SK-N-MC (cell line): ENCODE results near the gene METTL27.

Experiments
- EZH2 ChIP-seq: fragments of 200-600 bp; sonication (generic); IDR thresholded peaks from one replicate; pipeline ENCODE4 v1.6.1; 2017; ENCODE audit warnings: antibody characterized with exemption
- FOXP2 ChIP-seq: optimal IDR thresholded peaks from 2 replicates; pipeline ENCODE3; 2011; ENCODE audit warnings: mild to moderate bottlenecking, moderate library complexity; ENCODE audit not compliant: insufficient read depth; ENCODE audit errors: extremely low read length, control extremely low read depth
- POLR2AphosphoS5 ChIP-seq: IDR thresholded peaks from 2 replicates; pipeline ENCODE4 v1.6.1; 2012; ENCODE audit warnings: mild to moderate bottlenecking, low read depth, low read length, borderline replicate concordance

DNA sequence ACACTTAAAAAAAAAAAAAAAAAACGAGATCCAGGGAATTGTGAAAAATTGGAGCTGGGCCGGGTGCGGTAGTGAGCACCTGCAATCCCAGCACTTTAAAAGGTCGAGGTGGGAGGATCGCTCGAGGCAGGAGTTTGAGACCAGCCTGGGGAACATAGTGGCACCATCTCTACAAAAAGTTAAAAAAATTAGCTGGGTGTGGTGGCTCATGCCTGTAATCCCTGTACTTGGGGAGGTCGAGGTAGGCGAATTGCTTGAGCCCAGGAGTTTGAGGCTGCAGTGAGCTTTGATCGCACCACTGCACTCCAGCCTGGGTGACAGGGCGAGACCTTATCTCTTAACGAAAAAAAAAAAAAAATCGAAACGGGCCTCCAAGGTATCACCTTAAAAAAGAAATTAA, 9.5 kb downstream of the METTL27 start:
- TF ChIP-seq EZH2 (no peak), POLR2AphosphoS5 (no peak), FOXP2 (no peak)
